Measurements from ENCODE around the gene COL5A1.

Gene COL5A1

GRCh38 chr9:134760750-134761420 is 119.3 kb downstream of the COL5A1 start:
- no peak for DNase-seq (ENCODE audit: low read depth in 1 of 2, low spot score in 1 of 2)

- no peak for DNase-seq (ENCODE audit: low read depth in 1 of 2, low spot score in 1 of 2)
Observed at GRCh38 chr9:134764473-134765269, 123.1 kb downstream of the COL5A1 start.

GRCh38 chr9:134765785-134766184 is 124.2 kb downstream of the COL5A1 start:
- no peak for DNase-seq (ENCODE audit: low read depth in 1 of 2, low spot score in 1 of 2)

- DNase-seq (ENCODE audit: low read depth in 1 of 2, low spot score in 1 of 2): no peak
Observed at GRCh38 chr9:134766587-134766986, 125.0 kb downstream of the COL5A1 start.

- DNase-seq (ENCODE audit: low read depth in 1 of 2, low spot score in 1 of 2): no peak
Observed at GRCh38 chr9:134768332-134768708, 126.7 kb downstream of the COL5A1 start.

GRCh38 chr9:134768709-134769351 is 127.2 kb downstream of the COL5A1 start:
- DNase-seq (ENCODE audit: low read depth in 1 of 2, low spot score in 1 of 2): no peak

- no peak for DNase-seq (ENCODE audit: low read depth in 1 of 2, low spot score in 1 of 2)
Observed at GRCh38 chr9:134770972-134771971, 129.7 kb downstream of the COL5A1 start.

- DNase-seq (ENCODE audit: low read depth in 1 of 2, low spot score in 1 of 2): no peak
Observed at GRCh38 chr9:134772331-134772730, 130.7 kb downstream of the COL5A1 start.

GRCh38 chr9:134773842-134774241 is 132.2 kb downstream of the COL5A1 start:
- no peak for DNase-seq (ENCODE audit: low read depth in 1 of 2, low spot score in 1 of 2)

GRCh38 chr9:134774410-134774809 is 132.8 kb downstream of the COL5A1 start:
- DNase-seq (ENCODE audit: low read depth in 1 of 2, low spot score in 1 of 2): no peak

- DNase-seq (ENCODE audit: low read depth in 1 of 2, low spot score in 1 of 2): no peak
Observed at GRCh38 chr9:134775081-134775951, 133.7 kb downstream of the COL5A1 start.

GRCh38 chr9:134776080-134776796 is 134.6 kb downstream of the COL5A1 start:
- DNase-seq (ENCODE audit: low read depth in 1 of 2, low spot score in 1 of 2): no peak

GRCh38 chr9:134777153-134777552 is 135.6 kb downstream of the COL5A1 start:
- no peak for DNase-seq (ENCODE audit: low read depth in 1 of 2, low spot score in 1 of 2)

GRCh38 chr9:134778156-134778555 is 136.6 kb downstream of the COL5A1 start:
- no peak for DNase-seq (ENCODE audit: low read depth in 1 of 2, low spot score in 1 of 2)

GRCh38 chr9:134778841-134779411 is 137.3 kb downstream of the COL5A1 start:
- DNase-seq (ENCODE audit: low read depth in 1 of 2, low spot score in 1 of 2): no peak

- DNase-seq (ENCODE audit: low read depth in 1 of 2, low spot score in 1 of 2): no peak
Observed at GRCh38 chr9:134779640-134780039, 138.0 kb downstream of the COL5A1 start.

GRCh38 chr9:134781591-134782302 is 140.1 kb downstream of the COL5A1 start:
- DNase-seq (ENCODE audit: low read depth in 1 of 2, low spot score in 1 of 2): no peak

GRCh38 chr9:134782921-134783698 is 141.5 kb downstream of the COL5A1 start:
- DNase-seq (ENCODE audit: low read depth in 1 of 2, low spot score in 1 of 2): no peak
